Measurements from ENCODE around the gene MRPL50.
"Not testable (repeated sequence)": the region's sequence is repeated elsewhere in the genome, so short reads cannot be mapped to it uniquely, and the experiment has no call there.

Gene MRPL50

GRCh38 chr9:101417389-101417788 lies 19.0 kb upstream of the MRPL50 start:
- DNase-seq: no peak

GRCh38 chr9:101415578-101415977 lies 17.2 kb upstream of the MRPL50 start:
- no peak for DNase-seq

GRCh38 chr9:101414839-101415238 lies 16.4 kb upstream of the MRPL50 start:
- DNase-seq: no peak

- no peak for DNase-seq
Measured at GRCh38 chr9:101409079-101409477, 10.7 kb upstream of the MRPL50 start.

GRCh38 chr9:101408374-101409078 lies 10.1 kb upstream of the MRPL50 start:
- DNase-seq: no peak

GRCh38 chr9:101403516-101404285 lies 5.3 kb upstream of the MRPL50 start:
- no peak for DNase-seq

GRCh38 chr9:101400120-101400519 lies 1.7 kb upstream of the MRPL50 start:
- no peak for DNase-seq

GRCh38 chr9:101399643-101399970 lies 1.2 kb upstream of the MRPL50 start:
- DNase-seq: no peak

- DNase-seq: no peak
Measured at GRCh38 chr9:101398930-101399642, 668 bp upstream of the MRPL50 start.

GRCh38 chr9:101397746-101398067 lies 711 bp downstream of the MRPL50 start:
- no peak for DNase-seq

- no peak for DNase-seq
Measured at GRCh38 chr9:101394687-101395086, 3.7 kb downstream of the MRPL50 start.

GRCh38 chr9:101393135-101393534 lies 5.3 kb downstream of the MRPL50 start:
- DNase-seq: no peak

- no peak for DNase-seq
Measured at GRCh38 chr9:101388507-101388993, 9.9 kb downstream of the MRPL50 start.

GRCh38 chr9:101387871-101388506 lies 10.4 kb downstream of the MRPL50 start:
- DNase-seq: no peak

GRCh38 chr9:101384873-101385536 lies 13.4 kb downstream of the MRPL50 start, which contains the start of gene BAAT:
Gene BAAT, minus strand, starts transcription at chr9:101385006. Its CDS starts 13,602 bp downstream, at chr9:101371404.
- DNase-seq: not testable (repeated sequence)

- DNase-seq: no peak
Measured at GRCh38 chr9:101383361-101383760, 15.1 kb downstream of the MRPL50 start.

- no peak for DNase-seq
Measured at GRCh38 chr9:101381833-101382342, 16.5 kb downstream of the MRPL50 start.

GRCh38 chr9:101381118-101381517 lies 17.3 kb downstream of the MRPL50 start:
- no peak for DNase-seq

- no peak for DNase-seq
Measured at GRCh38 chr9:101380295-101380694, 18.1 kb downstream of the MRPL50 start.

- DNase-seq: no peak
Measured at GRCh38 chr9:101376111-101376848, 22.1 kb downstream of the MRPL50 start.

GRCh38 chr9:101375546-101375945 lies 22.9 kb downstream of the MRPL50 start:
- no peak for DNase-seq

Data from activated T-cell treated with anti-CD3 and anti-CD28 coated beads, Interleukin-2, amount 50 U/mL, for 1 hour (primary cell).